ENCODE data around the gene PODN.

DNA sequence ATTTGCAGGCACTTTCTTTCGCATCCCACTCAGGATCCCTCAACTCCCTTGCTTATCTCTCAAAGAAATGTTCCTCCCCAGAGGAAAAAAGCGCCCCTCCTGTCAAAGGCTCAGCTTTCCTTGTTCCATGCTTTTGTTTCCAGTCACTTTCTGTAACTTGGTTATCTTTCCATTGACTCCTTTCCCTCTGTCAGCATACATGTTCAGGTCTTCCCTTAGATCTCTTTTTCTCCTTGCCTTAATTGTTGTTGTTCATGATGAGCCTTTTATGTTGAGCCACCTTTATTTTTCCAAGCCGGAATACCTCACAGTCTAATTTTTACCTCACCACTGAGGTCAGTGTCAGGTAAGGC is 46.5 kb upstream of the PODN start:
- no peak for TF ChIP-seq BHLHE40 (IDR thresholded peaks at IDR 0.05; ENCODE audit: borderline replicate concordance)
- TF ChIP-seq CTBP1 (IDR thresholded peaks at IDR 0.05; ENCODE audit: borderline replicate concordance): no peak
- no peak for TF ChIP-seq L3MBTL2 (conservative IDR thresholded peaks at IDR 0.05)
- no peak for TF ChIP-seq SP1 (IDR thresholded peaks at IDR 0.05)
- no peak for TF ChIP-seq NFRKB (IDR thresholded peaks at IDR 0.05)
- TF ChIP-seq ELF4 (IDR thresholded peaks at IDR 0.05): no peak
